GM10266 (cell line): ENCODE results near the gene ADGRG3.
"Not testable (repeated sequence)": the region's sequence is repeated elsewhere in the genome, so short reads cannot be mapped to it uniquely, and the experiment has no call there.

Experiments used
- DNase-seq: peaks from one replicate; pipeline ENCODE4 v3.0.0; 2012; ENCODE audit errors: extremely low spot score
- TF ChIP-seq, protein P1 (sequence below): IDR thresholded peaks from 2 replicates; pipeline ENCODE4 v1.5.1; 2012; ENCODE audit warnings: mild to moderate bottlenecking, low read depth; ENCODE audit not compliant: control insufficient read depth, insufficient read depth; ENCODE audit errors: missing control alignments

The ADGRG3 gene

GRCh38 chr16:57667526-57668262 lies 412 bp upstream of the ADGRG3 start:
- TF ChIP-seq, protein P1, sequence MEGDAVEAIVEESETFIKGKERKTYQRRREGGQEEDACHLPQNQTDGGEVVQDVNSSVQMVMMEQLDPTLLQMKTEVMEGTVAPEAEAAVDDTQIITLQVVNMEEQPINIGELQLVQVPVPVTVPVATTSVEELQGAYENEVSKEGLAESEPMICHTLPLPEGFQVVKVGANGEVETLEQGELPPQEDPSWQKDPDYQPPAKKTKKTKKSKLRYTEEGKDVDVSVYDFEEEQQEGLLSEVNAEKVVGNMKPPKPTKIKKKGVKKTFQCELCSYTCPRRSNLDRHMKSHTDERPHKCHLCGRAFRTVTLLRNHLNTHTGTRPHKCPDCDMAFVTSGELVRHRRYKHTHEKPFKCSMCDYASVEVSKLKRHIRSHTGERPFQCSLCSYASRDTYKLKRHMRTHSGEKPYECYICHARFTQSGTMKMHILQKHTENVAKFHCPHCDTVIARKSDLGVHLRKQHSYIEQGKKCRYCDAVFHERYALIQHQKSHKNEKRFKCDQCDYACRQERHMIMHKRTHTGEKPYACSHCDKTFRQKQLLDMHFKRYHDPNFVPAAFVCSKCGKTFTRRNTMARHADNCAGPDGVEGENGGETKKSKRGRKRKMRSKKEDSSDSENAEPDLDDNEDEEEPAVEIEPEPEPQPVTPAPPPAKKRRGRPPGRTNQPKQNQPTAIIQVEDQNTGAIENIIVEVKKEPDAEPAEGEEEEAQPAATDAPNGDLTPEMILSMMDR = peak; percentile 19
- DNase-seq = no peak

DNA sequence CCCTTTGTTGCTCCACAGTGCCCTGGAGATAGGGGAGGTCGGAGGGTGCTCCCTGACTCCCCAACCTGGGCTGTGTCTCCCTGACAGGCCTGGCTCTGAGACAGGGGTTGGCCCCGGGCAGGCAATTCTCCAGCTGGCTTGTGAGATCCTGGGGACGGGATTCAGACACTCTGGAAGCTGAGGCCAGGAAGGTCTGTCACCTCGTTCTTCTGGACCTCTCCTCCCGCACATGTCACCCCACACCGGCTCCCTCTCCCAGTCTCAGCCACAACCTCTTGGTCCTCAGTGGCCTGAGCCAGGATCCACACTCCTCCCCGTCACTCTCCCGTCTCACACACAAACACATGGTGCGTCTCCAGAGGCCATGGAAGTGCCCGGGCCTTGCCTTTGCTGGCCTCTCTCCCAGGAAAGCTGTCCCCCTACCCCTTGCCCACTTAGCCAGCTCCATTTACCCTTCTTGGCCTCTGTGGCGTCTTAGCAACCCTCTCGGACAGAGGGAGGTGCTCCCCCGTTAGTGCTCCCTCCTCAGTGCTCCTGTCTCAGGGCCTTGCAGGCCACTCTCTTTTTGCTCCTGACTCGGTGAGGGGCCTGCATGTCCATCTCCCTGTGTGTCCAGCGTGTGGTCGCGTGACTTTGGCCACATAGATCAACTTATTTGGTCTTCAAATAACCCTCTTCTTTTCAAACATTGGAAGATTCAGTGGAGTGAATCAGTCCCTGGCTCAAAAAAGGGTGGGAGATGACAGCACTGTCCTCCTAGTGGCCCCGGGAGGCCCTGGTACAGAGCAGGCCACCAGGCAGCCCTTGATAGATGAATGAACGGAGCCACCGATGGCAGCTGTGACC lies 747 bp downstream of the ADGRG3 start:
- TF ChIP-seq, protein P1 = no peak
- DNase-seq = no peak

GRCh38 chr16:57669476-57670162 lies 1.5 kb downstream of the ADGRG3 start:
- DNase-seq = no peak
- TF ChIP-seq, protein P1 = no peak

- DNase-seq = no peak
- TF ChIP-seq, protein P1 = no peak
Measured at GRCh38 chr16:57670196-57670595, 2.1 kb downstream of the ADGRG3 start.

GRCh38 chr16:57671451-57671850 lies 3.3 kb downstream of the ADGRG3 start:
- DNase-seq = not testable (repeated sequence)

GRCh38 chr16:57672416-57672815 lies 4.3 kb downstream of the ADGRG3 start:
- no peak for DNase-seq
- TF ChIP-seq, protein P1 = no peak

- TF ChIP-seq, protein P1 = no peak
- DNase-seq = no peak
Measured at GRCh38 chr16:57672824-57673223, 4.7 kb downstream of the ADGRG3 start.
